EH (cell line): ENCODE results near the gene CDKN3.
A peak's percentile ranks its signal among the peaks of the same experiment; 100 is the strongest.

Experiments used
- DNase-seq: peaks from one replicate; pipeline ENCODE4 v3.0.0-alpha.2; 2015; ENCODE audit warnings: low read depth

Gene CDKN3

GRCh38 chr14:54396493-54397335 is at the start of gene CDKN3:
Gene CDKN3 (plus strand): TSS chr14:54397007. CDS start chr14:54397069, 62 bp downstream.
- peak; percentile 100 for DNase-seq

DNA sequence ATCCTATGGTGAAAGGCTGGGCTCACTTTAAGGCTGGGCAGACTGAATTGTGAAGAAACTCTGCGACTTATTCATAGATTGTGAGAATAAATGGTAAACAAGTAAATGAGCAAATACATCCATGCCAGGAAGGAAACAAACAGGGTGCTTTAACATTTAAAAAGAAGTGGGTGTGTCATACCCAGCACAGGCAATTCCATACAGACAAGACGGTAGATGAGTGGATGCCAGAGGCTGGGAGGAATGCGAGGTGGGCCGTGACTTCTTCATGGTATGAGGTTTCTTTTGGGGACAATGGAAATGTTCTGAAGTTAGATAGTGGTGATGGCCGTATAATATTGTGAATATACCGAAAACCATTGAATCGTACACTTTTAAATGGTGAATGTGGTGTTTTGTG is 49.8 kb upstream of the CDKN3 start:
- DNase-seq: no peak

DNA sequence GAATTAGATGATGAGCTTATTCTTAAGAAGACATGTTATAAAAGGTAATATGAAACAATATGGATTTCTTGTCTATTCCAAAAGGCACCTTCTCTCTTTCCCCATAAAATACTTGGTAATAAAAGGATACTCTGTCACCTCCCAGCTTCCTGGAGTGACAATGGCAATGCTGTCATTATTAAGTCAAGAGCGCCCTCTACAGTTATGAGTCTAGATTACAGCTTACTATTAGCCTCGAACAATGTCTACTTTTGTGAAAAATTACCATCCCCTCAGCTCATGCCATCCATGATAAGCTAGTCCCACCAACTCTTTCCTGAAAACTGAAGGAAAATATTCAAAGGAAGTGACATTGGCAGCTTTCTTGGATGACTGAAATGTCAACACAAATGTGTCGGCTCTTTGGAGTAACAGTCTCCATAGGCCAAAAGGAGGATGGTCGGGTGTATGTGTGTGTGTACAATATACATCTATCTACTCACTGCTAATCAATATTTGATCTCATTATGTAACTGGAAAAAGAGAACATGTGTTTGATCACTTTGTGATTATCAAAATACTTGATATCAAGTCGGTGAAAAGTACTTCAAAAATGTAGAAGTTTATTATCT is 48.7 kb upstream of the CDKN3 start:
- DNase-seq: peak; percentile 65

GRCh38 chr14:54348923-54349620 is 47.7 kb upstream of the CDKN3 start:
- DNase-seq: no peak

GRCh38 chr14:54349713-54350112 is 47.1 kb upstream of the CDKN3 start:
- DNase-seq: no peak

DNA sequence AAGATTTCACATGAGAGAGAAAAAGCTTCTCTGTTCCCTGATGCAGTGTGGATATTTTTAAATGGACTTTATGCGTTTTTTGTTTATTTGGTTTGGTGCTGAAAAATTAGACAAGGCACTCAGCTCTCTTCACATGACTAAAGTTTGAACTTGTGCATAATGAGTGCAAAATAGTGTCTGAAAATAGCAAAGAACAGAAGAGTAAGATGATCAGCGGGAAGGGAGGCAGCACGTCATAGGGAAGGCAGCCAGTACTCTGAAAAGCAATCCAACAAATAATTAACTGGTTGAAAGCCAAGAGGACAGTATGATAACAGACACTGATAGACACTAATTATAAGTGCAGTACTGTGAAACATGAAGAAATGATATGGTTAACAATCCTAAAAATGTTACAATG is 46.6 kb upstream of the CDKN3 start:
- peak; percentile 89 for DNase-seq

GRCh38 chr14:54353266-54353665 is 43.5 kb upstream of the CDKN3 start:
- no peak for DNase-seq

- no peak for DNase-seq
These were observed 43.1 kb upstream of the CDKN3 start for GRCh38 chr14:54353694-54354093.

DNA sequence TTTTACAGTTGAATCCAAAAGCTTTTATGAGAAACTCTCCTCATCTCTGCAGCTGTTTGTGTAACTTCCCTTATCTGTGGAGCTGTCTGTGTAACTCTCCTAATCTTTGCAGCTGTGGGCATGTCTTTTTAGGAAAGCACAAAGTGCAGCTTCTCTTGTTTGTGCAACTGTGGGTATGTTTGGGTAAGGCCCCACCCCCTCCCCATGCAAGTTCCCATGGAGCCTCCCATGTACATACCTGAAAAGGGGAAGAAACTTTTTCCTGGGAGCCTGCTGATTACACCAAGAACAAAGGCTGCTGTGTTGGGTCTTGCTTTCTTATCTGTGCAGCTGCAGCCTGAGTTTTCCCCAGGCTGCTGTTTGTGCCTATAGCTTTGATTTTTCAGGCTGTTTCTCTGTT is 42.7 kb upstream of the CDKN3 start:
- DNase-seq: no peak

GRCh38 chr14:54354968-54355641 is 41.7 kb upstream of the CDKN3 start:
- DNase-seq: no peak

GRCh38 chr14:54355698-54356097 is 41.1 kb upstream of the CDKN3 start:
- peak; percentile 66 for DNase-seq

GRCh38 chr14:54356172-54356571 is 40.6 kb upstream of the CDKN3 start:
- peak; percentile 81 for DNase-seq

DNA sequence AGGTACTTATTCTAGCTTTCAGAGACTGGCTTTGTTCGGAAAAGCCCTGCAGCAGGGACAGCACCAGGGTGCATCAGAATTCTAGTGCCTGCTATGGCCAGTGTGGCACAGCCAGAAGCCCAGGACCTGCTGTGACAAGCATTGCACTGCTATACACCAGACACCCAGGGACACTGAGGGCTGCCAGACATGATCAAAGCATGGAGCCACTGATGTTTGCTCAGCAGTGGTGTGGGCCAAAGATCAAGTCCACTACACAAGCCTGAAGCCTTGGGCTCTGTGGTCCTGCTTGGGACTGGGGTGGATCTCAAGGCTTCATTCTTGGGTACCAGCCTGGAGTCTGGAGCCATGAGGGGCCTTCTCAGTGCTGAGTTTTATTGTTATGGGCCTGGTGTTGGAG is 36.1 kb upstream of the CDKN3 start:
- DNase-seq: no peak

DNA sequence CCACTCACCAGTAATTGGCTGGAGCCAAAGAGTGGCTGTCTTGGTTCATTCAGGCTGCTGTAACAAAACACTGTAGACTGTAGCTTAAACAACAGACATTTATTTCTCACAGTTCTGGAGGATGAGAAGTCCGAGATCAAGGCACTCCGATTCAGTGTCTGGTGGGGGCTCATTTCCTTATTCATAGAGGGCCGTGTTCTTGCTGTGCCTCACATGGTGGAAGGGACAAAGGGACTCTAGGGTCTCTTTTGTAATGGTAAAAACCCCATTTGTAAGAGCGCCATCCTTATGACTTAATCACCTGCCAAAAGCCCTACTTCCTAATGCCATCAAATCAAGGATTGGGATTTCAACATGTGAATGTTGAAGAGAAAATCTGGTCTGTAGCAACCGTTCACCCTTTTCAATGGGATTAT is 34.7 kb upstream of the CDKN3 start:
- DNase-seq: no peak

GRCh38 chr14:54362759-54363437 is 33.9 kb upstream of the CDKN3 start:
- peak; percentile 32 for DNase-seq

DNA sequence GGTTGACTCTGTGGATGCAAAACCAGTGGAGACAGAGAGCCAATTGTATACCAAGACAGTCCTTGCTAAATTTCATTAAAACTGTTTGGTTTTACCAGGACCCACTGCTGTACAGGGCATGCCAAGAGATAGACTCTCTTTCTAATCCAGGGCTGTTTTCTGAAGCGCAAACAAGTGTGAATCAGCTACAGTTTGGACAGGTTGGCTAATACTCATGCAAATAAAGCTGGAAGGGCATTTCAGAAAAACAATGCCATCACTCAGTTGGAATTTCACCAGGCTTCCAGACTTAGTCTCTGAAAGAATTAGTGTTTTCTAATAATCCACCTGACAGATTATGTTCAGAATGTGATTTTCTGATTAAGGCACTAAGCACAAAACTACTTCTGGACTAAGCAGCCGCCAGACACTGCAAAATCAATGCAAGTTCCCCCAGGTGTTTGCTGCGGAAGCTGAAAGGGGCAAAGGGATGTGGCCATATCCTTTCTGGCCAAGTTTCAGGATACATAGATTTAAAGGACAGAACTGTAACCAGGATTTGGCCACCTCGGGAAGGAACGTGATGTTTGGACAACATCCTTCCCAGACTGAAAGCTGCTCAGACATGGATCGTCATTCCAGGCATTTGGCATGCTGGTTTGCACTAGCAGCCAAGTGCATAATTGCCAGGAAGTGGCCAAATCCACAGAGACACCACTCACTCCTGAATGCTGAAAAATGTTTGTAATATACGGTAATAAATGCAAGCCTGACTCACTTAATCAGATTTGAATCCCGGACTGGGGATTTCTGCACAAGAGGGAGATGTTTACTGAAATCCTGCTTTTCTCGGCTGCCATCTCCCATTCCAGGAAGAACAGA is 32.0 kb upstream of the CDKN3 start:
- DNase-seq: peak; percentile 91

GRCh38 chr14:54366736-54367735 is 29.8 kb upstream of the CDKN3 start:
- peak; percentile 76 for DNase-seq

DNA sequence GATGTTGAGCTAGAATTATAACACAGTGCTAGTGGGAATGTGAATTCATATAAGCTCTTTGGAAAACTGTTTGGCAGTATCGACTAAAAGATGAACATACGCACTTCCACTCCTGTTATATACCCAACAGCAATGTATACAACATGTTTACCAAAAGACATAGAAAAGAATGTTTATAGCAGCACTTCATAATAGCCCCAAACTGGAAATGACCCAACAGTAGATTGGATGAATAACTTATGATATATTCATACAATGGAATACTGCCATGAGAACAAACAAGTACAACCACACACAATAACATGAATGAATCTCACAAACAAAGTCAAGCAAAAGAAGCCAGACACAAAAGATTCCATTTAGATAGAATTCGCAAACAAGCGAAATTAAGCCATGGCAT is 28.5 kb upstream of the CDKN3 start:
- DNase-seq: no peak

GRCh38 chr14:54369343-54369742 is 27.5 kb upstream of the CDKN3 start:
- peak; percentile 41 for DNase-seq
